ENCODE results near the gene PTPN1. TPM values are rescaled to one million over a fixed set of nuclear protein-coding genes. Genes with fewer than 3 reads are reported as not detected.

The PTPN1 gene
- total and polyA plus RNA-seq, 2 of the 13 experiments (the other 11 are each of a cell fraction or from before 2014, with no cell fraction given): 17.7 to 37.2 TPM

GRCh38 chr20:50625986-50626677 is 115.9 kb downstream of the PTPN1 start (continued):
- no peak for TF ChIP-seq FUBP1 (CRISPR knock-in tag; IDR thresholded peaks at IDR 0.05; ENCODE audit: borderline replicate concordance)
- TF ChIP-seq ZBTB25 (CRISPR knock-in tag; IDR thresholded peaks at IDR 0.05): no peak
- TF ChIP-seq ZC3H13 (CRISPR knock-in tag; IDR thresholded peaks at IDR 0.05): no peak
- TF ChIP-seq MED1 (CRISPR knock-in tag; IDR thresholded peaks at IDR 0.05): peak; percentile 39; the same call in 1 of the 2 replicates
- no peak for TF ChIP-seq ZKSCAN8 (CRISPR knock-in tag; IDR thresholded peaks at IDR 0.05; ENCODE audit: borderline replicate concordance)
- no peak for TF ChIP-seq TCF7 (IDR thresholded peaks at IDR 0.05; ENCODE audit: low read depth)
- no peak for TF ChIP-seq GATA4 (IDR thresholded peaks at IDR 0.05; ENCODE audit: borderline replicate concordance, low read depth)
- TF ChIP-seq ZBTB7B (CRISPR knock-in tag; IDR thresholded peaks at IDR 0.05): peak; percentile 71; the same call in 1 of the 2 replicates
- TF ChIP-seq SMYD3 (CRISPR knock-in tag; IDR thresholded peaks at IDR 0.05): no peak
- TF ChIP-seq NCOA1 (CRISPR knock-in tag; IDR thresholded peaks at IDR 0.05): no peak
- no peak for TF ChIP-seq MXD1 (CRISPR knock-in tag; IDR thresholded peaks at IDR 0.05)
- no peak for TF ChIP-seq UBTF (CRISPR knock-in tag; IDR thresholded peaks at IDR 0.05)
- no peak for TF ChIP-seq ARNT (IDR thresholded peaks at IDR 0.05)
- peak; percentile 68 for TF ChIP-seq GATAD1 (CRISPR knock-in tag; IDR thresholded peaks at IDR 0.05)
- TF ChIP-seq ZBTB14 (CRISPR knock-in tag; IDR thresholded peaks at IDR 0.05): no peak
- TF ChIP-seq ZBTB44 (CRISPR knock-in tag; IDR thresholded peaks at IDR 0.05): no peak
- no peak for TF ChIP-seq PHF8 (CRISPR knock-in tag; IDR thresholded peaks at IDR 0.05)
- no peak; the same call in 1 of the 2 replicates for TF ChIP-seq TAF1 (CRISPR knock-in tag; IDR thresholded peaks at IDR 0.05)
- TF ChIP-seq CENPBD1 (CRISPR knock-in tag; IDR thresholded peaks at IDR 0.05; ENCODE audit: borderline replicate concordance, low read depth): no peak
- peak; percentile 49; the same call in 1 of the 2 replicates for TF ChIP-seq NRL (CRISPR knock-in tag; IDR thresholded peaks at IDR 0.05; ENCODE audit: borderline replicate concordance)
- no peak for TF ChIP-seq ZNF749 (CRISPR knock-in tag; IDR thresholded peaks at IDR 0.05; ENCODE audit: borderline replicate concordance)
